K562 (cell line): ENCODE measurements around the gene GBA2. TPM values are rescaled to one million over a fixed set of nuclear protein-coding genes. Genes with fewer than 3 reads are reported as not detected.

Experiments used
- ATAC-seq: fragments of 200-7000 bp; cut with Tn5 transposase; 3 replicates; pipeline ENCODE4 v1.9.1; 2020; ENCODE audit warnings: moderate library complexity
- BruUV-seq: library from RNA; stranded (reverse); fragments of 400-500 nt; replicated peaks from 2 replicates; lab custom pipeline; 2021; lab: Mats Ljungman, UMichigan
- CTCF ChIA-PET: fragments of 300-600 bp; formaldehyde crosslinking; extraction: SDS; loops from one replicate; lab custom pipeline; 2021; ENCODE audit warnings: low intra/inter-chr PET ratio; lab: Yijun Ruan, JAX
- POLR2A ChIA-PET: fragments of 300-600, 350-650 bp; sonication (Branson Sonifier 250); formaldehyde crosslinking; extraction: SDS; loops from one replicate; lab custom pipeline; 2021; ENCODE audit warnings: antibody characterized with exemption, inconsistent platforms; lab: Yijun Ruan, JAX
- DNase-seq, 4 experiments: peaks; one replicate each; pipeline versions ENCODE4 v3.0.0 to v3.0.0-alpha.2; 2011 to 2018; ENCODE audit warnings: low spot score in 3 of 4, mixed read lengths in 3 of 4; ENCODE audit errors: extremely low read depth in 1 of 4
- FAIRE-seq: peaks from 2 replicates; lab custom pipeline; 2011; peaks lifted over from hg19 to GRCh38; lab: Jason Lieb, UNC
- H2AFZ ChIP-seq: 2 replicates; pipeline ENCODE4 v1.6.0; 2011; ENCODE audit warnings: low read depth, low read length, control low read depth, inconsistent platforms
- H3K27ac ChIP-seq: fragments of 200-600 bp; 3 replicates; pipeline ENCODE4 v1.8.0; 2011; ENCODE audit warnings: low read depth, mild to moderate bottlenecking, control low read depth, inconsistent platforms, low read length, moderate library complexity, mixed read lengths; ENCODE audit errors: extremely low read depth
- H3K27me3 ChIP-seq, 2 experiments: fragments of 300-600 bp in 1 of 2; 2 replicates in 1 of 2; 3 replicates in 1 of 2; pipeline versions ENCODE4 v1.6.0 to v1.8.0; 2011; ENCODE audit warnings: inconsistent platforms in 2 of 2, low read length in 2 of 2, mild to moderate bottlenecking in 1 of 2, mixed read lengths in 1 of 2, moderate library complexity in 1 of 2; ENCODE audit not compliant: control insufficient read depth in 2 of 2, insufficient read depth in 2 of 2
- H3K36me3 ChIP-seq: fragments of 300-600 bp; 3 replicates; pipeline ENCODE4 v1.8.0; 2011; ENCODE audit warnings: mild to moderate bottlenecking, low read length, inconsistent platforms; ENCODE audit not compliant: control insufficient read depth, insufficient read depth
- H3K4me1 ChIP-seq, 2 experiments: fragments of 200-600 bp in 1 of 2; replicated peaks in 1 of 2; 2 replicates in 1 of 2; 3 replicates in 1 of 2; pipeline versions ENCODE4 v1.5.1 to v1.8.0; 2011; ENCODE audit warnings: inconsistent platforms in 2 of 2, low read length in 2 of 2, mild to moderate bottlenecking in 1 of 2, mixed read lengths in 1 of 2, moderate library complexity in 1 of 2; ENCODE audit not compliant: control insufficient read depth in 2 of 2, insufficient read depth in 2 of 2
- H3K4me2 ChIP-seq: 2 replicates; pipeline ENCODE4 v1.6.1; 2011; ENCODE audit warnings: low read length, control low read depth, inconsistent platforms, mixed read lengths; ENCODE audit not compliant: insufficient read depth
- H3K4me3 ChIP-seq: fragments of 200-600 bp; sonication (generic), shearing (Covaris generic); 2 replicates; pipeline ENCODE4 v1.5.1; 2016; ENCODE audit warnings: control low read depth, inconsistent platforms
- H3K79me2 ChIP-seq: fragments of 200-600 bp; 3 replicates; pipeline ENCODE4 v1.8.0; 2011; ENCODE audit warnings: low read length, inconsistent platforms; ENCODE audit not compliant: control insufficient read depth, insufficient read depth
- H3K9ac ChIP-seq, 2 experiments: 2 replicates each; pipeline versions ENCODE4 v1.6.0 to v1.6.1; 2011; ENCODE audit warnings: low read depth in 2 of 2, low read length in 2 of 2, control low read depth in 1 of 2, inconsistent platforms in 1 of 2, mild to moderate bottlenecking in 1 of 2, mixed read lengths in 1 of 2; ENCODE audit not compliant: insufficient read depth in 1 of 2
- H3K9me1 ChIP-seq: one replicate; pipeline ENCODE4 v1.6.0; 2011; ENCODE audit warnings: inconsistent platforms, mild to moderate bottlenecking, low read length, moderate library complexity; ENCODE audit not compliant: control insufficient read depth, insufficient read depth
- H3K9me3 ChIP-seq: replicated peaks from 2 replicates; pipeline ENCODE4 v1.5.1; 2011; ENCODE audit warnings: low read depth, low read length, inconsistent platforms; ENCODE audit not compliant: control insufficient read depth, insufficient read depth
- H4K20me1 ChIP-seq: replicated peaks from 2 replicates; pipeline ENCODE4 v1.6.1; 2011; ENCODE audit warnings: low read length, inconsistent platforms, mixed read lengths; ENCODE audit not compliant: control insufficient read depth, insufficient read depth
- KDM5B ChIP-seq: fragments of 200-600 bp; sonication (generic); IDR thresholded peaks from 2 replicates; pipeline ENCODE4 v1.6.1; 2012; ENCODE audit warnings: low read depth, mild to moderate bottlenecking, moderate library complexity, low read length, control low read depth, inconsistent platforms; ENCODE audit not compliant: insufficient replicate concordance
- PHB2 ChIP-seq: fragments of 450-650 bp; IDR thresholded peaks from 2 replicates; pipeline ENCODE4 v1.6.1; 2017; ENCODE audit warnings: low read depth
- RFX1 ChIP-seq: fragments of 450-650 bp; IDR thresholded peaks from 2 replicates; pipeline ENCODE4 v1.6.1; 2016; ENCODE audit warnings: mild to moderate bottlenecking, moderate library complexity
- UBTF ChIP-seq, 2 experiments: IDR thresholded peaks; 2 replicates each; pipeline ENCODE4 v1.6.1; 2012; ENCODE audit warnings: improper control_type of control experiment in 2 of 2, low read depth in 2 of 2, low read length in 2 of 2, borderline replicate concordance in 1 of 2
- WGBS: fragments of 100-300 bp; shearing (Covaris generic); methylation state at CpG from one replicate; pipeline ENCODE4 v1.1.6; 2016; ENCODE audit warnings: low coverage, mixed read lengths; ENCODE audit not compliant: insufficient coverage; ENCODE audit errors: missing lambda C conversion rate; 5-methylcytosine and 5-hydroxymethylcytosine counted together
- in situ Hi-C: fragments of 300-500 bp; cut with MboI; formaldehyde crosslinking; loops from 4 replicates; pipeline ENCODE4 v1.15.0; 2018; ENCODE audit warnings: inconsistent platforms, mixed read lengths
- intact Hi-C: fragments of 100-400 bp; cut with micrococcal nuclease; formaldehyde crosslinking; loops from 2 replicates; pipeline ENCODE4 v1.14.2; 2022
- polyA plus RNA-seq, 8 experiments: library from polyadenylated mRNA; depleted of rRNA in 4 of 8; stranded (reverse) in 5 of 8; unstranded in 3 of 8; fragments of >200 nt; fragmentation: Nextera tagmentation in 2 of 8; fragmentation: Illumina TruSeq in 1 of 8; extraction: Ambion mirVana in 2 of 8; extraction: Trizol in 1 of 8; gene quantifications; 2 replicates each; pipeline versions ENCODE4 v1.2.1 to v1.2.3, GENCODE V29; 2011 to 2014; ENCODE audit warnings: inconsistent platforms in 1 of 8, missing spikeins in 1 of 8
- total RNA-seq, 7 experiments: library from RNA; depleted of rRNA in 6 of 7; stranded (reverse); fragments of >200 nt in 6 of 7; fragmentation: Illumina TruSeq in 2 of 7; extraction: Trizol in 2 of 7; gene quantifications; 2 replicates each; pipeline versions ENCODE4 v1.2.1 to v1.2.3, GENCODE V29; 2011 to 2021; ENCODE audit warnings: low replicate concordance in 1 of 7

The GBA2 gene
- total and polyA plus RNA-seq, 9 of the 15 experiments (the other 6 are each of a cell fraction or from before 2014, with no cell fraction given) = 14.1 to 60.4 (median 32.1) TPM

DNA sequence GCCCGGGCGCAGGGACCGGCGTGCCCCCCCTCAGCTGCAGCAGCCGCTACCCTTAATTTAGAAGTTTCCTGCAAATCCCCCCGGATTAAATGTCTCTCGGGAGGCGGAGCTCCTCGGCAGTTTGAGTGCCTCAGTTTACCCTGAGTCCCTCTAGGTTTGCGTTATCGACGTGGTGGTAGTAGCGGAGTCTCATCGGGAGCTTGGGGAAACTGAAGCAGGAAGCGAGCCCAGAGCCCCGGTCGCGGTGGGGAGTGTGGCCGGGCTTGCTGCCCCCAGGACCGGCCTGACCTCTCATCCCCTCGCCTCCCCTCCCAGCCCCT is 58.8 kb downstream of the GBA2 start:
- CTCF ChIA-PET = no interaction called here

More for the DNA sequence above, 58.8 kb downstream of the GBA2 start:
- Histone ChIP-seq H3K9ac (peak overlapping the region; percentile 59 to 92), H3K4me3 (peak overlapping the region; percentile 72), H3K9me3 (no peaks in the 10 kb centered on the region), H4K20me1 (no peaks in the 10 kb centered on the region), H3K27ac (peak overlapping the region; percentile 86; the same call in 1 of the 3 replicates), H3K4me1 (peaks cover 12 to 23% of the 10 kb centered on the region in 2 experiments; a peak in 4 of 5 replicates), H3K9me1 (no peaks in the 10 kb centered on the region), H3K36me3 (no peaks in the 10 kb centered on the region), H3K79me2 (no peaks in the 10 kb centered on the region), H3K27me3 (no peaks in the 10 kb centered on the region), H2AFZ (peak overlapping the region; percentile 91; the same call in 1 of the 2 replicates), H3K4me2 (peak overlapping the region; percentile 66)
- intact Hi-C loops (no loop called here), in situ Hi-C loops (no loop called here)
- POLR2A ChIA-PET = interaction anchor here (0.8 to 1.5 kb wide), 4 partner anchors 10 to 36 kb away, joined by 3 to 10 read pairs (median 3); no protein-coding TSS in a partner anchor
- peak in 1 of 4 experiments; percentile 17 for DNase-seq
- TSS peak; percentile 42 for BruUV-seq
- 1% methylated on average over 9 of the region's 21 CpGs for WGBS
- no peak for TF ChIP-seq PHB2
- TF ChIP-seq RFX1 = no peak
- peak; percentile 3 for TF ChIP-seq KDM5B
- 0 out of 4 replicates have a peak, but pooled peaks of 1 of the 2 experiments have one; percentile 5 for TF ChIP-seq UBTF (IDR thresholded peaks at IDR 0.05; ENCODE audit: borderline replicate concordance in 1 of 2, low read depth in 2 of 2, low read length in 2 of 2)
- FAIRE-seq = no peak
- no peak for ATAC-seq
